BLaER1 (cell line): ENCODE measurements around the gene PLP1.

Source experiments
- H3K27ac ChIP-seq: shearing (Covaris generic); formaldehyde crosslinking; 2 replicates; pipeline ENCODE4 v1.8.1; 2022
- H3K27me3 ChIP-seq: shearing (Covaris generic); formaldehyde crosslinking; 2 replicates; pipeline ENCODE4 v1.8.1; 2022
- H3K36me3 ChIP-seq: shearing (Covaris generic); formaldehyde crosslinking; 2 replicates; pipeline ENCODE4 v1.8.1; 2022
- H3K4me1 ChIP-seq: shearing (Covaris generic); formaldehyde crosslinking; 2 replicates; pipeline ENCODE4 v1.8.1; 2022
- H3K4me2 ChIP-seq: shearing (Covaris generic); formaldehyde crosslinking; 2 replicates; pipeline ENCODE4 v1.8.1; 2022
- H3K4me3 ChIP-seq: shearing (Covaris generic); formaldehyde crosslinking; 2 replicates; pipeline ENCODE4 v1.8.1; 2022
- H3K9ac ChIP-seq: shearing (Covaris generic); formaldehyde crosslinking; 2 replicates; pipeline ENCODE4 v1.8.1; 2022
- H3K9me3 ChIP-seq: shearing (Covaris generic); formaldehyde crosslinking; 2 replicates; pipeline ENCODE4 v1.8.1; 2022
- H4K20me1 ChIP-seq: shearing (Covaris generic); formaldehyde crosslinking; 2 replicates; pipeline ENCODE4 v1.8.1; 2022
- Cebpa-rat ChIP-seq: shearing (Covaris generic); IDR thresholded peaks from 2 replicates; pipeline ENCODE4 v1.8.1; 2022

The PLP1 gene

GRCh38 chrX:103776546-103776945, at the start of gene PLP1:
PLP1 (plus strand) TSS chrX:103776840; CDS start chrX:103776996, 156 bp downstream.
- Histone ChIP-seq H3K9ac (no peak within 1 kb of the TSS), H3K27ac (no peak within 1 kb of the TSS), H3K36me3 (no peaks in the 10 kb centered on the region), H3K27me3 (no peaks in the 10 kb centered on the region), H3K9me3 (no peaks in the 10 kb centered on the region), H3K4me2 (no peak within 1 kb of the TSS), H3K4me3 (no peak within 1 kb of the TSS), H3K4me1 (no peaks in the 10 kb centered on the region), H4K20me1 (no peaks in the 10 kb centered on the region)
- no peak for TF ChIP-seq Cebpa-rat

GRCh38 chrX:103727115-103727514, 49.5 kb upstream of the PLP1 start:
- H3K4me3 ChIP-seq, result no peak overlapping the region
- no peaks in the 10 kb centered on the region for H3K36me3 ChIP-seq
- no peak overlapping the region for H3K9ac ChIP-seq
- no peaks in the 10 kb centered on the region for H3K4me1 ChIP-seq
- peaks cover 6% of the 10 kb centered on the region for H3K27me3 ChIP-seq
- H3K9me3 ChIP-seq, result no peaks in the 10 kb centered on the region
- H4K20me1 ChIP-seq, result no peaks in the 10 kb centered on the region
- no peak overlapping the region for H3K27ac ChIP-seq
- TF ChIP-seq Cebpa-rat, result no peak
- no peak overlapping the region for H3K4me2 ChIP-seq

GRCh38 chrX:103729015-103729414, 47.6 kb upstream of the PLP1 start:
- Histone ChIP-seq H3K9me3 (no peaks in the 10 kb centered on the region), H3K27ac (no peak overlapping the region), H3K36me3 (no peaks in the 10 kb centered on the region), H4K20me1 (no peaks in the 10 kb centered on the region), H3K27me3 (peaks cover 6% of the 10 kb centered on the region), H3K4me3 (no peak overlapping the region), H3K9ac (no peak overlapping the region), H3K4me2 (no peak overlapping the region), H3K4me1 (no peaks in the 10 kb centered on the region)
- no peak for TF ChIP-seq Cebpa-rat

- Histone ChIP-seq H3K27ac (no peak overlapping the region), H3K4me3 (no peak overlapping the region), H3K27me3 (peaks cover 6% of the 10 kb centered on the region), H3K9ac (no peak overlapping the region), H3K9me3 (no peaks in the 10 kb centered on the region), H3K4me2 (no peak overlapping the region), H4K20me1 (no peaks in the 10 kb centered on the region), H3K36me3 (no peaks in the 10 kb centered on the region), H3K4me1 (no peaks in the 10 kb centered on the region)
- TF ChIP-seq Cebpa-rat, result no peak
Measured at GRCh38 chrX:103730147-103730795, 46.4 kb upstream of the PLP1 start.

GRCh38 chrX:103730796-103731493, 45.7 kb upstream of the PLP1 start:
- no peak overlapping the region for H3K4me3 ChIP-seq
- H3K36me3 ChIP-seq, result no peaks in the 10 kb centered on the region
- no peak overlapping the region for H3K4me2 ChIP-seq
- H3K9ac ChIP-seq, result no peak overlapping the region
- no peak for TF ChIP-seq Cebpa-rat
- no peaks in the 10 kb centered on the region for H4K20me1 ChIP-seq
- H3K27ac ChIP-seq, result no peak overlapping the region
- H3K9me3 ChIP-seq, result no peaks in the 10 kb centered on the region
- H3K27me3 ChIP-seq, result peaks cover 6% of the 10 kb centered on the region
- H3K4me1 ChIP-seq, result no peaks in the 10 kb centered on the region

- Histone ChIP-seq H3K36me3 (no peaks in the 10 kb centered on the region), H3K4me1 (no peaks in the 10 kb centered on the region), H3K9me3 (no peaks in the 10 kb centered on the region), H3K27ac (no peak overlapping the region), H3K27me3 (peaks cover 4% of the 10 kb centered on the region), H3K9ac (no peak overlapping the region), H3K4me3 (no peak overlapping the region), H3K4me2 (no peak overlapping the region), H4K20me1 (no peaks in the 10 kb centered on the region)
- TF ChIP-seq Cebpa-rat, result no peak
Measured at GRCh38 chrX:103733017-103733416, 43.6 kb upstream of the PLP1 start.

GRCh38 chrX:103734125-103734760, 42.4 kb upstream of the PLP1 start:
- H4K20me1 ChIP-seq, result no peaks in the 10 kb centered on the region
- H3K9ac ChIP-seq, result no peak overlapping the region
- no peak overlapping the region for H3K4me3 ChIP-seq
- TF ChIP-seq Cebpa-rat, result no peak
- no peak overlapping the region for H3K4me2 ChIP-seq
- no peak overlapping the region for H3K27ac ChIP-seq
- no peaks in the 10 kb centered on the region for H3K36me3 ChIP-seq
- no peaks in the 10 kb centered on the region for H3K9me3 ChIP-seq
- no peaks in the 10 kb centered on the region for H3K27me3 ChIP-seq
- no peaks in the 10 kb centered on the region for H3K4me1 ChIP-seq

- no peak for TF ChIP-seq Cebpa-rat
- no peaks in the 10 kb centered on the region for H3K36me3 ChIP-seq
- no peaks in the 10 kb centered on the region for H4K20me1 ChIP-seq
- no peak overlapping the region for H3K4me2 ChIP-seq
- H3K27ac ChIP-seq, result no peak overlapping the region
- no peaks in the 10 kb centered on the region for H3K4me1 ChIP-seq
- H3K9me3 ChIP-seq, result no peaks in the 10 kb centered on the region
- no peaks in the 10 kb centered on the region for H3K27me3 ChIP-seq
- no peak overlapping the region for H3K4me3 ChIP-seq
- H3K9ac ChIP-seq, result no peak overlapping the region
Measured at GRCh38 chrX:103737696-103738095, 38.9 kb upstream of the PLP1 start.

GRCh38 chrX:103739421-103739820, 37.2 kb upstream of the PLP1 start:
- Histone ChIP-seq H3K27ac (no peak overlapping the region), H3K4me2 (no peak overlapping the region), H3K9ac (no peak overlapping the region), H3K4me1 (no peaks in the 10 kb centered on the region), H3K27me3 (no peaks in the 10 kb centered on the region), H3K4me3 (no peak overlapping the region), H3K9me3 (no peaks in the 10 kb centered on the region), H3K36me3 (no peaks in the 10 kb centered on the region), H4K20me1 (no peaks in the 10 kb centered on the region)
- TF ChIP-seq Cebpa-rat, result no peak

GRCh38 chrX:103741879-103742278, 34.8 kb upstream of the PLP1 start:
- Histone ChIP-seq H3K27me3 (no peaks in the 10 kb centered on the region), H3K9me3 (no peaks in the 10 kb centered on the region), H3K9ac (no peak overlapping the region), H4K20me1 (no peaks in the 10 kb centered on the region), H3K4me1 (no peaks in the 10 kb centered on the region), H3K4me2 (no peak overlapping the region), H3K36me3 (no peaks in the 10 kb centered on the region), H3K4me3 (no peak overlapping the region), H3K27ac (no peak overlapping the region)
- TF ChIP-seq Cebpa-rat, result no peak
